Body of pancreas (tissue), 4 donors: ENCODE data around the gene DUS1L.

ENCODE experiments used
- CTCF ChIP-seq, 7 experiments: fragments of 450-650 bp in 4 of 7; fragments of 200-600 bp in 3 of 7; sonication (generic) in 3 of 7; IDR thresholded peaks; one replicate each; pipeline ENCODE4 v1.5.1; 2016 to 2019; ENCODE audit warnings: antibody characterized with exemption in 7 of 7
- POLR2A ChIP-seq, 3 donors: fragments of 450-650 bp; IDR thresholded peaks; one replicate each; pipeline ENCODE4 v1.6.1; 2016; ENCODE audit warnings: antibody characterized with exemption in 3 of 3, mild to moderate bottlenecking in 2 of 3

DNA sequence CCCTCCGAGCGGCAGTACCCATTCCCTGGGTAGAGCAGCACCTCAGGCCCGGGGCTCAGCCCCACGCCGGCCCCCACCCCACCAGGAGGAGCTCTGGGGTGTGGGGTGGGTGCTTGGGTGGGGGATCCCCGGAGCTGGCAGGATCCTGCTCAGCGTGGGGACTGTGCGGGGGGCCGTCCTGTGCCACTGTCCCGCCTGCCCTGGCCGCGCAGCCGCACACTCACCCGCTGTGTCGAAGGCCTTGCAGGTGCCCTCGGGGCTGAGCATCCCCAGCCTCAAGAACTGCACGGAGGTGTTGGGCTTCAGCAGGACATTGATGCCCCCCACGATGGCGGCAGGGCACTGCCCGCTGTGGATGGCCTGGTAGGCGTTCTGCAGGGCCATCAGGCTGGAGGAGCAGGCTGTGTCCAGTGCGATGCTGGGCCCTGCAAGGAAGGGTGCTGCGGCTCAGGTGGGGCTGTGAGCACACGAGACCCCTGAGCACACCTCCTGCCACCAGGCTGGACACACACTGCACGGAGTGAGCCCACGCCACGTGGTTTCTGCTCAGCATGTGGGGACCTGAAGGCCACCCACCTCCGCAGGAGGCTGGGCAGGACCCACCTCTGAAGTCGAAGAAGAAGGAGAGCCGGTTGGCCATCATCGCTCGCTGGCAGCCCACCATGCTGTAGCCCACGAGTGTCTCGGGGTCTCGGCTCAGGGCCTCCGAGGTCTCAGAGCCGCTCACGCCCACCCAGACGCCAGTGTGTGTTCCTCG lies 27.6 kb upstream of the DUS1L start:
- no peak for TF ChIP-seq CTCF (IDR thresholded peaks at IDR 0.05)
- TF ChIP-seq POLR2A (IDR thresholded peaks at IDR 0.05), result no peak
